GM21515 (cell line): Measurements from ENCODE around the gene ZYG11B.
"Not testable (repeated sequence)": the region's sequence is repeated elsewhere in the genome, so short reads cannot be mapped to it uniquely, and the experiment has no call there.

Experiments
- ATAC-seq: cut with Tn5 transposase; IDR thresholded peaks from one replicate; pipeline ENCODE4 v1.9.1; 2021; ENCODE audit not compliant: unreplicated experiment

ZYG11B gene

GRCh38 chr1:52842643-52843310 is 116.5 kb downstream of the ZYG11B start, which contains the start of gene ZYG11A:
ZYG11A (plus strand) TSS chr1:52842760; CDS start chr1:52842884, 124 bp downstream.
- peak; percentile 83 for ATAC-seq

GRCh38 chr1:52845119-52845518 is 118.9 kb downstream of the ZYG11B start:
- not testable (repeated sequence) for ATAC-seq

GRCh38 chr1:52848423-52848822 is 122.2 kb downstream of the ZYG11B start:
- no peak for ATAC-seq

- ATAC-seq = no peak
These were observed 124.7 kb downstream of the ZYG11B start for GRCh38 chr1:52850951-52851350.

DNA sequence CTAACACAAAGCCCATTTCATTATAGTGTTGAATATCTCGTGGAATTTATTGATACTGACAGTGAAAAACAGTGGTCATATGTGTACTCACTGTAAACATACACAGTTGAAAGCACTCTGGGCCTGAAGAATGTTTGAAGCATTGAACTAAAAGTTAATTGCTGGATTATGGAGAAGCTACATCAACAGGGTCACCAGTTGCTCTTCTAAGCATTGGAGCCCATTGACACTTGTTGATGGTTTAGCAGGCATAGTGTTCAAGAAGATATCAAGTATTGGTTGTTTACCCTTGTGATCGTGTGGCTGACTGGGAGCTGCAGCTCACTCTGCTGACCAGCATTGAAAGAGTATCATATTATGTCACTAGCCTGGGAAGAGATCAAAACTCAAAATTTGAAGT is 126.6 kb downstream of the ZYG11B start:
- ATAC-seq = no peak

DNA sequence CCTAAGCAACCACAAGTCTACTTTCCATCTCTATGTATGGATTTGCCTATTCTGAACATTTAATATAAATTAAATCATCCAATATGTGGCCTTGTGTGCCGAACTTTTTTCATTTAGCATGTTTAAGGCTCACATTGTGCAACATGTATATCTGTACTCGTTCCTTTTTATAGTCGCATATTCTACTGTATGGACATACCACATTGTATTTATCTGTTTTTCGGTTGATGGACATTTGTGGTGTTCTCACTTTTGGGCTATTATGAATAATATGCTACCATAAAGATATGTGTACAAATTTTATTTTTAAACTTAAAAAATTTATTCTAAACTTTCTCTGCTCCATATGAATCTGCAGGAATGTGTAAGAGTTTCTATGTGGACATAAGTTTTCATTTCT is 129.3 kb downstream of the ZYG11B start:
- no peak for ATAC-seq

DNA sequence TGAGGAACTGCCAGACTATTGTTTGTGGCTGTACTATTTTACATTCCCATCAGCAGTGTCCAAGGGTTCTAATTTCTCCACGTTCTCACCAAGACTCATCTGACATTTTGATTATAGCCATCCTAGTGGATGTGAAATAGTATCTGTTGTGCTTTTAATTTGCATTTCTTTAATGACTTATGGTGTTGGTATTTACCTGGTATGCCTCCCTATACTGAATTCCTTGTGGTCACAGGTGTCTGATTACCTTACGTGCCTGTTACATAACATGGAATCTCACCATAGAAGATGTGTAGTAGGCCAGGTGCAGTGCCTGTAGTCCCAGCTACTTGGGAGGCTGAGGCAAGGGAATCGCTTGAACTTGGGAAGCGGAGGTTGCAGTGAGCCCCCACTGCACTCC is 129.8 kb downstream of the ZYG11B start:
- ATAC-seq = no peak

DNA sequence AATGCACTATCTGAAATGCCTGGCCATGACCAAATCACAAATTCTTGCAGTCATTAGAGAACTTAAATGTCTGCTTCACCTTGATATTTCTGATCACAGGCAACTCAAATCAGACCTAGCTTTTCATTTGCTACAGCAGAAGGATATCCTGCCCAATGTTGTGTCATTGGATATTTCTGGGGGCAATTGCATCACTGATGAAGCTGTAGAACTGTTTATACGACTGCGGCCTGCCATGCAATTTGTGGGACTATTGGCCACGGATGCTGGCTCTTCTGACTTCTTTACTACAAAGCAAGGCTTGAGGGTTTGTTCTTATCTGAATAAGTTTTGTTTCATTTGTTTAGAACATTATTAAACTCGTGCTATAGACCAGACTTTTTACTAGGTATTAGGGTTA is 131.2 kb downstream of the ZYG11B start:
- no peak for ATAC-seq

- ATAC-seq = no peak
These were observed 136.6 kb downstream of the ZYG11B start for GRCh38 chr1:52862666-52863458.

DNA sequence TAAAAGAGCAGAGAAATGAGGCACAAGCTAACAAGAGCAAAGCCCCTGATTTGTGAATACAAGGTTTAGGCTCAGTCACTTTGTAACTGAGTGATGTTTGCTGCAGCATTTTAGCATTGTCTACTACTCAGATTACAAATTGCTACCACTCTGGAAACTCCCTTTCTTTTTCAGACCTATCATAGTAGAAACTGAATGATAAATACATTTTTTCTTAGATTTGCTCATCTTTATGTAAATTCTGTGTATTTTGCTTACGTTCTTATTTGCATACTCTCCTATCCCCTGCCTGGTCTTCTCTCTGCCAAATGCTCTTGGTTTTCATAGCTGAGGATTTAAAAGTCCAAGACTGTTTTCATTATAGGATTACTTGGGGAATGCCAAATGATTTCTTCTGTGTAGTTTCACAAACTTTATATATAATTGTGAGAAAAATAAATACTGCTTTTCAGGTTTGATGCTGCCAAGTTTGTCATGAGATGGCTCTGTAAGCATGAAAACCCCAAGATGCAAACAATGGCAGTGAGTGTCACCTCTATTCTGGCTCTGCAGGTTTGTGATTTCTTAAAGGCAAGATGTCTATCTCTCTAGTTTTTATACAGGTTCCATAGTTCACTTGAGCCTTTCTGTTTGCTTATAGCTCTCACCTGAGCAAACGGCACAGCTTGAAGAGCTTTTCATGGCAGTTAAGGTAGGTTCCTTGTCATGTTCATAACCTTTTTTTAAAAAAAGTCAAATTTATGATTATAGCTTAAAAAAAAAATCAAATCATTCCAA is 141.0 kb downstream of the ZYG11B start:
- ATAC-seq = peak; percentile 74

DNA sequence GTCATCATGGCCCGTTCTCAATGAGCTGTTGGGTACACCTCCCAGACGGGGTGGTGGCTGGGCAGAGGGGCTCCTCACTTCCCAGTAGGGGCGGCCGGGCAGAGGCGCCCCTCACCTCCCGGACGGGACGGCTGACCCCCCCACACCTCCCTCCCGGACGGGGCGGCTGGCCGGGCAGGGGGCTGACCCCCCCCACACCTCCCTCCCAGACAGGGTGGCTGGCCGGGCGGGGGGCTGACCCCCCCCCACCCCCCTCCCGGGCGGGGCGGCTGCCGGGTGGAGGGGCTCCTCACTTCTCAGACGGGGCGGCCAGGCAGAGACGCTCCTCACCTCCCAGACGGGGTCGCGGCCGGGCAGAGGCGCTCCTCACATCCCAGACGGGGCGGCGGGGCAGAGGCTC is 143.5 kb downstream of the ZYG11B start:
- not testable (repeated sequence) for ATAC-seq

- no peak for ATAC-seq
These were observed 150.6 kb downstream of the ZYG11B start for GRCh38 chr1:52876843-52877242.
